H9 (cell line): ENCODE measurements around the gene MCF2L. TPM values are rescaled to one million over a fixed set of nuclear protein-coding genes. Genes with fewer than 3 reads are reported as not detected.

Source experiments
- DNase-seq: peaks from one replicate; pipeline ENCODE4 v3.0.0-alpha.2; 2017
- H2AFZ ChIP-seq: one replicate; pipeline ENCODE4 v1.6.1; 2013; ENCODE audit warnings: mild to moderate bottlenecking, low read length, control low read depth, moderate library complexity
- H2AK5ac ChIP-seq: 2 replicates; pipeline ENCODE4 v1.6.1; 2013; ENCODE audit warnings: low read length, control low read depth, mixed read lengths; ENCODE audit not compliant: insufficient read length
- H2BK120ac ChIP-seq: one replicate; pipeline ENCODE4 v1.6.1; 2013; ENCODE audit warnings: low read depth, mild to moderate bottlenecking, low read length, control low read depth, inconsistent platforms; ENCODE audit not compliant: poor library complexity, severe bottlenecking
- H2BK12ac ChIP-seq: 2 replicates; pipeline ENCODE4 v1.6.1; 2013; ENCODE audit warnings: low read length, control low read depth, mixed read lengths, low read depth; ENCODE audit not compliant: insufficient read length
- H2BK15ac ChIP-seq: 2 replicates; pipeline ENCODE4 v1.6.1; 2013; ENCODE audit warnings: low read depth, low read length, control low read depth
- H2BK20ac ChIP-seq: one replicate; pipeline ENCODE4 v1.6.1; 2013; ENCODE audit warnings: low read depth, mild to moderate bottlenecking, low read length, control low read depth, inconsistent platforms; ENCODE audit not compliant: poor library complexity, severe bottlenecking
- H2BK5ac ChIP-seq: 2 replicates; pipeline ENCODE4 v1.6.1; 2013; ENCODE audit warnings: low read length, control low read depth, mixed read lengths; ENCODE audit not compliant: insufficient read length
- H3K14ac ChIP-seq: 2 replicates; pipeline ENCODE4 v1.6.1; 2013; ENCODE audit warnings: low read length, control low read depth; ENCODE audit not compliant: insufficient read depth
- H3K18ac ChIP-seq: 2 replicates; pipeline ENCODE4 v1.6.1; 2013; ENCODE audit warnings: low read depth, mild to moderate bottlenecking, mixed read lengths, low read length, control low read depth; ENCODE audit not compliant: insufficient read length
- H3K23ac ChIP-seq: 2 replicates; pipeline ENCODE4 v1.6.1; 2013; ENCODE audit warnings: low read length, control low read depth, mixed read lengths, low read depth; ENCODE audit not compliant: insufficient read length
- H3K23me2 ChIP-seq: 2 replicates; pipeline ENCODE4 v1.6.1; 2013; ENCODE audit warnings: low read depth, mild to moderate bottlenecking, mixed read lengths, low read length, control low read depth; ENCODE audit not compliant: insufficient read length, poor library complexity, severe bottlenecking
- H3K27ac ChIP-seq: 2 replicates; pipeline ENCODE4 v1.5.1; 2013; ENCODE audit warnings: low read length, control low read depth, mixed read lengths, low read depth; ENCODE audit not compliant: insufficient read length
- H3K27me3 ChIP-seq: 2 replicates; pipeline ENCODE4 v1.6.1; 2013; ENCODE audit warnings: low read length, control low read depth, inconsistent platforms; ENCODE audit not compliant: insufficient read depth
- H3K4ac ChIP-seq: 2 replicates; pipeline ENCODE4 v1.6.1; 2013; ENCODE audit warnings: low read depth, mild to moderate bottlenecking, control low read depth, inconsistent platforms, low read length, moderate library complexity
- H3K4me1 ChIP-seq: 2 replicates; pipeline ENCODE4 v1.6.1; 2013; ENCODE audit warnings: low read length, control low read depth, inconsistent platforms; ENCODE audit not compliant: insufficient read depth
- H3K4me2 ChIP-seq: 2 replicates; pipeline ENCODE4 v1.6.1; 2013; ENCODE audit warnings: low read length, control low read depth, mixed read lengths; ENCODE audit not compliant: insufficient read length, insufficient read depth
- H3K56ac ChIP-seq: 2 replicates; pipeline ENCODE4 v1.6.1; 2013; ENCODE audit warnings: low read depth, mild to moderate bottlenecking, mixed read lengths, low read length, control low read depth; ENCODE audit not compliant: insufficient read length
- H3K79me1 ChIP-seq: 2 replicates; pipeline ENCODE4 v1.6.1; 2013; ENCODE audit warnings: low read depth, mild to moderate bottlenecking, moderate library complexity, low read length, control low read depth, inconsistent platforms; ENCODE audit not compliant: insufficient read depth, poor library complexity, severe bottlenecking
- H3K79me2 ChIP-seq: 2 replicates; pipeline ENCODE4 v1.6.1; 2013; ENCODE audit warnings: low read length, control low read depth, inconsistent platforms; ENCODE audit not compliant: insufficient read depth
- H3K9ac ChIP-seq: 2 replicates; pipeline ENCODE4 v1.6.1; 2013; ENCODE audit warnings: low read length, control low read depth, mixed read lengths; ENCODE audit not compliant: insufficient read length; ENCODE audit errors: extremely low read depth
- H3K9me3 ChIP-seq: one replicate; pipeline ENCODE4 v1.6.1; 2013; ENCODE audit warnings: low read depth, low read length, inconsistent platforms; ENCODE audit not compliant: control insufficient read depth
- H3T11ph ChIP-seq: one replicate; pipeline ENCODE4 v1.6.1; 2013; ENCODE audit warnings: mild to moderate bottlenecking, low read length, control low read depth, inconsistent platforms
- H4K20me1 ChIP-seq: one replicate; pipeline ENCODE4 v1.6.1; 2013; ENCODE audit not compliant: control insufficient read depth, insufficient read length, insufficient read depth
- H4K5ac ChIP-seq: 2 replicates; pipeline ENCODE4 v1.6.1; 2013; ENCODE audit warnings: low read depth, mild to moderate bottlenecking, mixed read lengths, low read length, control low read depth; ENCODE audit not compliant: insufficient read length
- H4K8ac ChIP-seq: replicated peaks from 2 replicates; pipeline ENCODE4 v1.6.1; 2013; ENCODE audit warnings: low read length, control low read depth, mixed read lengths, low read depth; ENCODE audit not compliant: insufficient read length
- H4K91ac ChIP-seq: 2 replicates; pipeline ENCODE4 v1.6.1; 2013; ENCODE audit warnings: low read depth, mild to moderate bottlenecking, moderate library complexity, mixed read lengths, low read length, control low read depth; ENCODE audit not compliant: insufficient read length
- H3K27ac Mint-ChIP-seq, 3 experiments: 2 replicates in 2 of 3; 3 replicates in 1 of 3; pipeline ENCODE4 v1.8.0; 2020 to 2021; ENCODE audit warnings: mixed read lengths in 3 of 3, mild to moderate bottlenecking in 1 of 3, moderate library complexity in 1 of 3
- H3K27me3 Mint-ChIP-seq: 2 replicates; pipeline ENCODE4 v1.8.0; 2021; ENCODE audit warnings: low read depth, mild to moderate bottlenecking, moderate library complexity, mixed read lengths
- H3K36me3 Mint-ChIP-seq, 3 experiments: 2 replicates in 2 of 3; 3 replicates in 1 of 3; pipeline ENCODE4 v1.8.0; 2020 to 2021; ENCODE audit warnings: low read depth in 3 of 3, mixed read lengths in 3 of 3; ENCODE audit not compliant: insufficient read depth in 1 of 3
- H3K4me1 Mint-ChIP-seq, 2 experiments: 2 replicates each; pipeline ENCODE4 v1.8.0; 2020; ENCODE audit warnings: mixed read lengths in 2 of 2
- H3K4me3 Mint-ChIP-seq, 2 experiments: 2 replicates in 1 of 2; 3 replicates in 1 of 2; pipeline ENCODE4 v1.8.0; 2020 to 2021; ENCODE audit warnings: mild to moderate bottlenecking in 2 of 2, mixed read lengths in 2 of 2, moderate library complexity in 1 of 2
- H3K9me3 Mint-ChIP-seq, 2 experiments: 2 replicates in 1 of 2; 3 replicates in 1 of 2; pipeline ENCODE4 v1.8.0; 2020; ENCODE audit warnings: mild to moderate bottlenecking in 2 of 2, mixed read lengths in 2 of 2, moderate library complexity in 1 of 2
- CTCF ChIP-seq: fragments of 200-600 bp; sonication (generic); conservative IDR thresholded peaks from 3 replicates; pipeline ENCODE4 v1.8.0; 2021; ENCODE audit warnings: antibody characterized with exemption, mild to moderate bottlenecking
- WGBS: extraction: QIAGEN DNeasy Blood & Tissue Kit; methylation state at CpG from one replicate; pipeline ENCODE4 v1.1.7; 2013; ENCODE audit warnings: missing lambda C conversion rate, low lambda C conversion rate, mixed read lengths; ENCODE audit not compliant: insufficient read length; ENCODE audit errors: extremely low coverage; 5-methylcytosine and 5-hydroxymethylcytosine counted together
- total RNA-seq: library from RNA; stranded (reverse); gene quantifications from 2 replicates; pipeline ENCODE4 v1.2.1, GENCODE V29; 2021

MCF2L gene
- total RNA-seq, 1 experiment from 2014 or later = 18.5 TPM

- Histone ChIP-seq H4K20me1 (no peaks in the 10 kb centered on the region), H3T11ph (no peak overlapping the region), H4K8ac (no peak overlapping the region), H3K27ac (no peak overlapping the region), H2BK12ac (no peak overlapping the region), H3K79me2 (no peaks in the 10 kb centered on the region), H2BK20ac (no peak overlapping the region), H3K4me1 (no peaks in the 10 kb centered on the region; the same call in 1 of the 2 replicates), H3K9ac (no peak overlapping the region), H3K79me1 (no peaks in the 10 kb centered on the region), H3K4ac (no peak overlapping the region), H3K18ac (no peak overlapping the region), H3K9me3 (no peaks in the 10 kb centered on the region), H3K14ac (no peak overlapping the region), H2AK5ac (no peak overlapping the region), H3K56ac (no peak overlapping the region), H4K91ac (no peak overlapping the region), H3K23ac (no peak overlapping the region), H2BK120ac (no peak overlapping the region), H2BK5ac (no peak overlapping the region), H3K27me3 (no peaks in the 10 kb centered on the region), H2BK15ac (no peak overlapping the region), H2AFZ (no peak overlapping the region), H3K23me2 (no peaks in the 10 kb centered on the region), H3K4me2 (no peak overlapping the region), H4K5ac (no peak overlapping the region)
- Mint-ChIP-seq H3K27ac (0 out of 7 replicates have a peak overlapping the region, but pooled peaks of 1 of the 3 experiments have one; percentile 27), H3K27me3 (no peaks in the 10 kb centered on the region; the same call in none of the 2 replicates), H3K4me1 (peaks cover 23 to 48% of the 10 kb centered on the region in 2 experiments), H3K9me3 (no peaks in the 10 kb centered on the region), H3K36me3 (no peaks in the 10 kb centered on the region), H3K4me3 (no peak overlapping the region)
- no CpG with 5 or more reads among the region's 17 CpGs for WGBS
- no peak for DNase-seq
- no peak for TF ChIP-seq CTCF
These were observed 16.1 kb upstream of the MCF2L start for GRCh38 chr13:112952759-112953551.
